Measurements from ENCODE around the gene CHPF2.

The CHPF2 gene

GRCh38 chr7:151254316-151254715, 22.0 kb downstream of the CHPF2 start:
- Mint-ChIP-seq H3K27ac (no peak overlapping the region), H3K4me1 (ENCODE audit: low read depth) (peaks cover 21% of the 10 kb centered on the region), H3K27me3 (no peaks in the 10 kb centered on the region), H3K36me3 (no peaks in the 10 kb centered on the region), H3K9me3 (ENCODE audit: low read depth) (no peaks in the 10 kb centered on the region), H3K4me3 (no peak overlapping the region)

DNA sequence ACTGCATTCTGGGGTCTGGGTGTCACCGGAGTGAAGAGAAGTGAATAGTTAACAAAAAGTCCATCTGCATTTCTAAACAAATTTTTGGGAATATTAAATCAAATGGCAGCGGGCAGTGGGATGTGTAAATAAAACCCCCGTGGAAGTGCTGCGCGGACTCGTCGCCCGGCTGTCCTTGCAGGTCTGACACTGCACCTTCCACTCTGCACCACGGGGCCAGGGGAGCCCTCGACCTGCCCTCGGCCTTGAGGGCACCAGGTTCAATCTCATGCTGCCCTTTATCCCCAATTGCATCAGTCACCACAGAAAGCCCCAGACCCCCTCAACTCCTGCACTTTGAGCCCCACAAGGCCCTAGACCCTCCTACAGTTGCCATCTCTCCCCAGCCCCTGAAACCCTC, 22.6 kb downstream of the CHPF2 start:
- peaks cover 19% of the 10 kb centered on the region for H3K4me1 Mint-ChIP-seq (ENCODE audit: low read depth)
- H3K27ac Mint-ChIP-seq = no peak overlapping the region
- no peaks in the 10 kb centered on the region for H3K9me3 Mint-ChIP-seq (ENCODE audit: low read depth)
- no peaks in the 10 kb centered on the region for H3K36me3 Mint-ChIP-seq
- H3K27me3 Mint-ChIP-seq = no peaks in the 10 kb centered on the region
- no peak overlapping the region for H3K4me3 Mint-ChIP-seq

GRCh38 chr7:151255390-151255789, 23.1 kb downstream of the CHPF2 start:
- Mint-ChIP-seq H3K9me3 (ENCODE audit: low read depth) (no peaks in the 10 kb centered on the region), H3K27ac (no peak overlapping the region), H3K4me1 (ENCODE audit: low read depth) (peaks cover 15% of the 10 kb centered on the region), H3K36me3 (no peaks in the 10 kb centered on the region), H3K27me3 (no peaks in the 10 kb centered on the region), H3K4me3 (no peak overlapping the region)

DNA sequence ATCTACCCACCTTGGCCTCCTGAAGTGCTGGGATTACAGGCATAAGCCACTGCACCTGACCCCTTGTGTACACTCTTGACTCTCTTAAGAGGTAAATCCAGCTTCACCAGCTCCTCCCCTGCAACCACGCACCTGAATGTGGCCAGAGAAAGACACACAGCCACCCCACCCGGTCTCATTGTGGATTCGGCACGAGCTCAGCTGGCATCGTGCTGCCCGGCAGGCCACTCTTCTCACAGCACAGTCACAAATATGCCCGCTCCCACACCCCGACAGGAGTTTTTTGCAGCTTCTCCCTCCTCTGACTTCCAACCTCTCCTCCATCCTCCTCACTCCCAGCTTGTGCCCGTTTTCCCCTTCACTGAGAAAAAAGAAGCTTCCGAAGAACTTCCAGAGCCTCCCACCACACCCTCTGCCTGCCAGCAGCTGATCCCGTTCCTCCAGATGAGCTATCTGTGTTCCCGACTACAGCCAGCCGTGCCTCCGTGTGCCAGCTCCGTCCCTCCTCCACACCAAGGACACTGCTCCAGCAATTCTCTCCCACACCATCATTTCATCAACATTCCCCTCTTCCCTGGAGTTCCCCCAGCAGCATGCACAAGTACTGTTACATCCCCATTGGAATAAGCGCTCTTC, 24.2 kb downstream of the CHPF2 start:
- peaks cover 6% of the 10 kb centered on the region for H3K4me1 Mint-ChIP-seq (ENCODE audit: low read depth)
- no peaks in the 10 kb centered on the region for H3K27me3 Mint-ChIP-seq
- H3K36me3 Mint-ChIP-seq = no peaks in the 10 kb centered on the region
- H3K27ac Mint-ChIP-seq = no peak overlapping the region
- H3K9me3 Mint-ChIP-seq (ENCODE audit: low read depth) = no peaks in the 10 kb centered on the region
- no peak overlapping the region for H3K4me3 Mint-ChIP-seq

DNA sequence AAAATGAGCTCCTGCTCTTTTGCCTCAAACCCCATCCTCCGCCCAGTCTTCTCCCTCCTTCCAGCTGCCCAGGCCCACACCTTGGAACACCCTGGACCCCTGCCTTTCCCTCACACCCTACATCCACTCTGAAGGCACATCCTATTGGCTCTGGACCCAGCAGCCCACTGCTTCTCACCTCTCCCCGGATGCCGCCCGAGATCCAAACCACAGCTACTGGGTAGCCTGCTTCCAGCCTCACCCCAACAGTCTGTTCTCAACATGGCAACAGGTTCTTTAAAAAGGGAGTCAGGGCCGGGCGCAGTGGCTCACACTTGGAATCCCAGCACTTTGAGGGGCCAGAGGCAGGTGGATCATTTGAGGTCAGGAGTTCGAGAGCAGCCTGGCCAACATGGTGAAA, 25.7 kb downstream of the CHPF2 start:
- H3K4me1 Mint-ChIP-seq (ENCODE audit: low read depth) = no peaks in the 10 kb centered on the region
- H3K27me3 Mint-ChIP-seq = no peaks in the 10 kb centered on the region
- no peak overlapping the region for H3K4me3 Mint-ChIP-seq
- H3K27ac Mint-ChIP-seq = no peak overlapping the region
- no peaks in the 10 kb centered on the region for H3K36me3 Mint-ChIP-seq
- no peaks in the 10 kb centered on the region for H3K9me3 Mint-ChIP-seq (ENCODE audit: low read depth)

- no peak overlapping the region for H3K27ac Mint-ChIP-seq
- H3K36me3 Mint-ChIP-seq = no peaks in the 10 kb centered on the region
- no peak overlapping the region for H3K4me3 Mint-ChIP-seq
- no peaks in the 10 kb centered on the region for H3K9me3 Mint-ChIP-seq (ENCODE audit: low read depth)
- H3K4me1 Mint-ChIP-seq (ENCODE audit: low read depth) = no peaks in the 10 kb centered on the region
- no peaks in the 10 kb centered on the region for H3K27me3 Mint-ChIP-seq
Measured at GRCh38 chr7:151260471-151260870, 28.2 kb downstream of the CHPF2 start.

DNA sequence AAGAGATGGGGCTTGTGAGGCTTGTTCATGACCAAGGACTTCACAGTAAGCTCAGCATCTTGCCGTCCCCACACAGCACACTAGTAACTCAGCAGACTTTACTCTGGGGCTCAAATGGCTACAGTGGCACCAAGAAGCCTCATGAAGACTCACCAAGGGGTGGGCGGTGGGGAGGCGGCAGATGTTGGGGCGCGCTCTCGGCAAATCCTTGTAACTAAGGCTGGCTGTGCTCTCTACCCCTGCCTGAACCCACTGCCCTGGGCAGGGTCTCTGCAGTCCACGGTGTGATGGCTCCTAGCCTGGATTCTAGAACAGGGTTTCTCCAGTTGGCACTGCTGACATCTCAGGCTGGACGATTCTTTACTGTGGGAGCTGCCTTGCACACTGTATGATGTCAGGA, 28.6 kb downstream of the CHPF2 start:
- Mint-ChIP-seq H3K9me3 (ENCODE audit: low read depth) (no peaks in the 10 kb centered on the region), H3K4me1 (ENCODE audit: low read depth) (no peaks in the 10 kb centered on the region), H3K27ac (no peak overlapping the region), H3K36me3 (no peaks in the 10 kb centered on the region), H3K27me3 (no peaks in the 10 kb centered on the region), H3K4me3 (no peak overlapping the region)

DNA sequence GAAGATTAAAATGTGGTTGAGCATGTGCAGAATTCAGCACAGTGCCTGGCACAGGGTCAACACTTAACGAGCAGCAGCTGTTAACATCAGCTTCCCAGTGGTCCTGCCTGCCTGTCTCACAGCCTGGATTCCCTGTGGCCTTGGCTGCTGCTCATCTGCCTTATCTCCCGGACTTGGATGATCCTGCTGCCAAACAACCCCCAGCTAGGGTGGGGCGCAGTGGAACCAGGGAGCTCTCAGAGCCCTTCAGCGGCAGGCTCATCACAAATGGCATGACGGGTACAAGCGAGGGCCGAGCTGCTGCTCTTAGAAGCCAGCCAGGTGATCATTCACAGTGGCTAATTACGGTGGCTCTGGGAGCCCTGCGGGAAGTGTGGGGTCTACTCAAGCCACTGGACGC, 29.2 kb downstream of the CHPF2 start:
- Mint-ChIP-seq H3K4me1 (ENCODE audit: low read depth) (no peaks in the 10 kb centered on the region), H3K4me3 (no peak overlapping the region), H3K27ac (no peak overlapping the region)

GRCh38 chr7:151264615-151265014, 32.3 kb downstream of the CHPF2 start:
- no peak overlapping the region for H3K27ac Mint-ChIP-seq
- H3K4me3 Mint-ChIP-seq = no peak overlapping the region
- no peaks in the 10 kb centered on the region for H3K4me1 Mint-ChIP-seq (ENCODE audit: low read depth)
- H3K9me3 Mint-ChIP-seq (ENCODE audit: low read depth) = no peaks in the 10 kb centered on the region
- H3K36me3 Mint-ChIP-seq = no peaks in the 10 kb centered on the region
- no peaks in the 10 kb centered on the region for H3K27me3 Mint-ChIP-seq

More for the DNA sequence above, 29.2 kb downstream of the CHPF2 start:
- no peaks in the 10 kb centered on the region for H3K36me3 Mint-ChIP-seq
- no peaks in the 10 kb centered on the region for H3K9me3 Mint-ChIP-seq (ENCODE audit: low read depth)
- no peaks in the 10 kb centered on the region for H3K27me3 Mint-ChIP-seq

DNA sequence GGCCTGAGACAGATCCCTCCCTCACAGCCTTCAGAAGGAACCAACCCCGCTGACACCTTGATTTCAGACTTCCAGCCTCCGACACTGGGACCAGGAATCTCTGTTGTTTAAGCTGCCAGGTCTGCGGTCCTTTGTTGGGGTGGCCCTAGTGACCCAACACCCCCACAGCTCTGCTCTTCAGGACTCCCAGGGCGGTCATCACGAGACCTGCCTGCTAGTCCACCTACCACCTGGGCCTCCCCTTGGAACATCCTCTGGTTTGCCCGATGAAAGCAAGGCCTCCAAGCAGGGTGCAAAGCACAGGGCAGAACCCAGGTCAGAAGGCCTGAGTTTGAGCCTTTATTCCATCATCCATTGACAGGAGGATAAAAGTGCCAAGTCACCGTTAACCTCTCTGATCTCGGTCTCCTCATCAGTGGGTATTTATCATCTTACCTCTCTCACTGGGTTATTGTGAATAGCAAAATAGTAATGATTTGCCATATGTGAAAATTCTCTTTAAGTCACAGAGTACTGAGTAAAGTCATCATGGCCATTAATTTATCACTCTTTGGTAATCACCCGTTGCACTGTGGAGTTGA, 33.2 kb downstream of the CHPF2 start:
- H3K9me3 Mint-ChIP-seq (ENCODE audit: low read depth) = no peaks in the 10 kb centered on the region
- H3K4me3 Mint-ChIP-seq = no peak overlapping the region
- no peaks in the 10 kb centered on the region for H3K27me3 Mint-ChIP-seq
- H3K4me1 Mint-ChIP-seq (ENCODE audit: low read depth) = peaks cover 1% of the 10 kb centered on the region
- no peak overlapping the region for H3K27ac Mint-ChIP-seq
- peaks cover 3% of the 10 kb centered on the region for H3K36me3 Mint-ChIP-seq

DNA sequence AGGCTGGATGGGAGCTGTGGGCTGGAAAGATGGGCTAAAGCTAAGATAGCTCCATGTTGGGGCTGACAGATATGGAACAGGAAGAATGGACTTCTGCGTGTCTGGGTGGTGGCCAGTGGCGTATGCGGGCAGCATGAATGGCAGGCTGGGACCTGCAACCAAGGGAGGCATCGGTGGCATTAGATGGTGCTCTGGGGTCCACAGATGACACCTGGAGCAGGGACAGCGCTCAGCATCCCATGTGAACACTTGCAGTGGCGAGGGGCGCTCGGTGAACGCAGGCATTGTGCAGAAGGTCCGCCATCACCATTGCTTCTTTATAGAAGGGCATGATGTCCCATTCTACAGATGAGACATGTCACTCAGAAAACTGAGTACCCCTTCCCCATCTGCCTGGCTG, 37.2 kb downstream of the CHPF2 start:
- H3K4me1 Mint-ChIP-seq (ENCODE audit: low read depth) = peaks cover 24% of the 10 kb centered on the region
- H3K36me3 Mint-ChIP-seq = peaks cover 3% of the 10 kb centered on the region
- no peak overlapping the region for H3K27ac Mint-ChIP-seq
- H3K9me3 Mint-ChIP-seq (ENCODE audit: low read depth) = no peaks in the 10 kb centered on the region
- no peak overlapping the region for H3K4me3 Mint-ChIP-seq
- H3K27me3 Mint-ChIP-seq = no peaks in the 10 kb centered on the region

DNA sequence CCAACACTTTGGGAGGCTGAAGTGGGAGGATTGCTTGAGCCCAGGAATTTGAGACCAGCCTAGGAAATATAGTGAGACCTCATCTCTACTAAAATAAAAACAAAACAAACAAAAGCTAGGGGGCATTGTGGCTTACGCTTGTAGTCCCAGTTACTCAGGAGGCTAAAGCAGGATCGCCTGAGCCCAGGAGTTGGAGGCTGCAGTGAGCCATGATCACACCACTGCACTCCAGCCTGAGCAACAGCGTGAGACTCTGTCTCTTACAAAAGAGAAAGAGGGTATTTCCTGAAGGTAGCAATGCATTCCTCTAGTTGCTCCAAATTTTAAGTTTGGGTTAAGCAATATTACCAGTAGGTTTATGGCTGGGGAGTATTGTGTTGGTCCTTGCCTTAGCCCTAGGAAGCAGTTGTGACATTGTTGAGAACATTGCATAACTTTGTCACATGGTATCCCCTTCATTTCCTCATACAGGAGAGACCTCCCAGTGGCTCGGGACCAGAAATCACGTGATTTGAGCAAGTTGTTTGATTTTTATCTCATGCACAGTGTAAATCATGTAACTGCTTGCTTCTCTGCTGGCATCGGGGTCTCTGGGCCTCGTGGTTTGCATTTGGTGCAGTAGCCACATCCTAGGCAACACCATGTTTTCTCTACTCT, 39.5 kb downstream of the CHPF2 start:
- Mint-ChIP-seq H3K4me3 (no peak overlapping the region), H3K36me3 (peaks cover 3% of the 10 kb centered on the region), H3K9me3 (ENCODE audit: low read depth) (no peaks in the 10 kb centered on the region), H3K27me3 (no peaks in the 10 kb centered on the region), H3K4me1 (ENCODE audit: low read depth) (peaks cover 41% of the 10 kb centered on the region), H3K27ac (peak overlapping the region; percentile 65)

GRCh38 chr7:151272405-151272804, 40.1 kb downstream of the CHPF2 start:
- Mint-ChIP-seq H3K27ac (peak overlapping the region; percentile 65), H3K4me3 (no peak overlapping the region), H3K4me1 (ENCODE audit: low read depth) (peaks cover 44% of the 10 kb centered on the region), H3K9me3 (ENCODE audit: low read depth) (no peaks in the 10 kb centered on the region), H3K27me3 (no peaks in the 10 kb centered on the region), H3K36me3 (peaks cover 3% of the 10 kb centered on the region)

DNA sequence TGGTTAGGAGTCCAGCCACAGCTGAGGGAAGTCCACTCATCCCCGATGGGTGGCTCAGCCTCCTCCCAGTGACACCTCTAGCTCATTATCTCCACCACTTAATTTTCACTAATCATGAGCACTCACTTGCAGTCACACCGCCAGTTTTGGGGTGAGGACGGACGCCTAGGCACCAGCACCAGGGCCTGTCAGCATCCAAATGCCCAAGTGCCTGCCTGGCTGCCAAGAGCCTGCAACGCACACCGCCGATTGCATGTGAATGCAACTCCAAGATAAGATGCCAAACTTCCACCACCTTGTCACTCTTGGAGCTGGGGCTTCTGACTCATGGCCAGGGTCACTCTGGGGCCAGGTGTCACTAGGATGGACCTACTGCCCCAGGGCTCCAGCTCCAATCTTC, 40.6 kb downstream of the CHPF2 start:
- Mint-ChIP-seq H3K36me3 (peaks cover 3% of the 10 kb centered on the region), H3K27ac (peak overlapping the region; percentile 23), H3K9me3 (ENCODE audit: low read depth) (no peaks in the 10 kb centered on the region), H3K27me3 (no peaks in the 10 kb centered on the region), H3K4me1 (ENCODE audit: low read depth) (peaks cover 47% of the 10 kb centered on the region), H3K4me3 (no peak overlapping the region)

DNA sequence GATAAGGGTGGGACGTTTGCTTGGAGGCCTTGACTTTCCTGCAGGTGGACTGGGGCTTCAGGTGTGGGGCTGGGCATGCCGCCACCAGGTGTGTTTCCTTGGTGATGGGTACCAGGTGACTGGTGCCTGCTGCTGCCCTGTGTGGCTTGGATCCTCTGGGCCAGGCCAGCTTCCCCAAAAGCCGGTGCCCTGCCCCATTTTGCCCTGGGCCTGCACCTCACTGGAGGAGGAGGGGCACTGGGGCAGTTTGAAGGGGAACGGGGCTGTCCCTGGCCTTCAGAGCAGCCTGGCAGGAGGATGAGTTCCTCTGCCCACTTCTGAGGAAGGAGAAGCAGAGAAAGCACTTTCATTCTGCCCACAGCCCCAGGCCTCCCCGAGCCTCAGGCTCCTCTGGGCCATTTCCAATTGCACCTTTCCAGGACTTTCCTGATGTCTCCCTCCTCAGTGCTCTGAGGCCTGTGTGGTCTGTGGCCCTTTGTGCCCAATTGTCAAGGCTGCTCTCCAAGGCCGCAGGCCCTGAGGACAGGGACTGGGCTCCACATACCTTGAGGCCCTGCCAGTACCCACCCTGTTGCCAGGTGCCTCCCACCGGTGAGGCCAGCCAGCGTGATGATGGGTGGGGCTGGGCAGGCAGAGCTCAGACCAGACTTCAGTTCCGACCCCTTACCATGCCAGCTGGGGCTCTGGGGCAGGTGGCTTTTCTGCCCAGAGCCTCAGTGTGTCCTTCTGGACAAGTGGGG, 41.5 kb downstream of the CHPF2 start:
- Mint-ChIP-seq H3K4me3 (no peak overlapping the region), H3K9me3 (ENCODE audit: low read depth) (no peaks in the 10 kb centered on the region), H3K27ac (no peak overlapping the region), H3K27me3 (no peaks in the 10 kb centered on the region), H3K4me1 (ENCODE audit: low read depth) (peaks cover 48% of the 10 kb centered on the region), H3K36me3 (peaks cover 3% of the 10 kb centered on the region)

All from activated naive CD8-positive, alpha-beta T cell (primary cell).